Chondrocyte (in vitro differentiated cells): ENCODE measurements around the gene LYVE1. TPM values are rescaled to one million over a fixed set of nuclear protein-coding genes. Genes with fewer than 3 reads are reported as not detected.

ENCODE experiments used
- DNase-seq: peaks from one replicate; pipeline ENCODE4 v3.0.0; 2021; ENCODE audit warnings: mixed read lengths, low spot score
- H3K27ac Mint-ChIP-seq: one replicate; pipeline ENCODE4 v1.8.0; 2021; ENCODE audit warnings: mild to moderate bottlenecking, moderate library complexity, mixed read lengths; ENCODE audit not compliant: unreplicated experiment
- H3K27me3 Mint-ChIP-seq: 2 replicates; pipeline ENCODE4 v1.8.0; 2021; ENCODE audit warnings: low read depth, mixed read lengths
- H3K36me3 Mint-ChIP-seq: 2 replicates; pipeline ENCODE4 v1.8.0; 2021; ENCODE audit warnings: low read depth, mixed read lengths
- H3K4me1 Mint-ChIP-seq: 2 replicates; pipeline ENCODE4 v1.8.0; 2021; ENCODE audit warnings: low read depth, mild to moderate bottlenecking, mixed read lengths
- H3K4me3 Mint-ChIP-seq: one replicate; pipeline ENCODE4 v1.8.0; 2021; ENCODE audit warnings: mild to moderate bottlenecking, moderate library complexity, mixed read lengths; ENCODE audit not compliant: unreplicated experiment
- H3K9me3 Mint-ChIP-seq: 2 replicates; pipeline ENCODE4 v1.8.0; 2021; ENCODE audit warnings: low read depth, mixed read lengths
- CTCF ChIP-seq: fragments of 200-600 bp; sonication (generic); IDR thresholded peaks from 2 replicates; pipeline ENCODE4 v1.5.0; 2021; ENCODE audit warnings: antibody characterized with exemption, mild to moderate bottlenecking, moderate library complexity
- total RNA-seq: library from RNA; stranded (reverse); gene quantifications from 3 replicates; pipeline ENCODE4 v1.2.1, GENCODE V29; 2021

LYVE1 gene
- total RNA-seq, 1 donor from 2014 or later = 3.5 TPM

DNA sequence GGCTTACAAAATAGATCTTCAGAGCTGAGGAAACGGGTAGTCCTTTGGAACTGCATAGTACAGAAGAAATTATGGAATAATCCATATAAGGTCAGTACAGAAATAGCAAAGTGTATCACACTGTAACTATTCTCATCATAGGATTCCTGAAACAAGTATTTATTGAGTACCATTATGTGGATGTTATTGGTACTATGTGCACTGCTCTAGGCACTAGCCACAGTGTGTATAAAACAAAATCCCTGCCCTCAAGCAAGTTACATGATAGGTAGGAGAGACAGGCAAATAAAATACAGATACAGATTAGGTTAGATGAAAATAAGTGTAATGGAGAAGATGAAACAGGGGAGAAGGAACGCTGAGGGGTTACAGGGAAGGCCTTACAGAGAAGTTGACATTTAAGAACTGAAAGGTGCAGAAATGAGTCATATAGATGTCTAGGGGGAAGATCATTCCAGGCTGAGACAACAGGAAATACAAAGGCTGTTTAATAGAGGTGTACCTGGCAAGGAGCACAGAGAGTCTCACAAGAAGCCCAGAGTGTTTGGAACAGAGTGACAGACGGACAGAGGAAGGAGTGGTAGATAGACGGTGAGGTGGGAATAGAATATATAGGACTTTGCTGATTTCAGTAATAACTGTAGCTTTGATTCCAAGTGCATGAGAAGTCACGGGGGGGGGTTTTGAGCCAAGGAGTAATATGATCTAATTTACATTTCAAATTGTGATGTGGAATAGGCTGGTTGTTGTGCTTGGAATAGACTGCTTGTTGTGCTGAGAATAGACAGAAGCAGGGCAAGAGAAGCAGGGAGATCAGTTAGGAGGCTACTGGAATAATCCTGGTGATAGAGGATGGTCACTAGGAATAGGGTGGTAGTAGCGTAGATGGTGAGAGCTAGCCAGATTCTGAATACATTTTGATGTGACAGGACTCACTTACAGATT, 41.2 kb downstream of the LYVE1 start:
- no peak overlapping the region for H3K4me3 Mint-ChIP-seq
- peaks cover 19% of the 10 kb centered on the region for H3K36me3 Mint-ChIP-seq
- no peak for TF ChIP-seq CTCF
- DNase-seq = no peak
- no peaks in the 10 kb centered on the region for H3K27me3 Mint-ChIP-seq
- no peaks in the 10 kb centered on the region for H3K9me3 Mint-ChIP-seq
- H3K4me1 Mint-ChIP-seq = peaks cover 52% of the 10 kb centered on the region
- peak overlapping the region; percentile 82 for H3K27ac Mint-ChIP-seq

DNA sequence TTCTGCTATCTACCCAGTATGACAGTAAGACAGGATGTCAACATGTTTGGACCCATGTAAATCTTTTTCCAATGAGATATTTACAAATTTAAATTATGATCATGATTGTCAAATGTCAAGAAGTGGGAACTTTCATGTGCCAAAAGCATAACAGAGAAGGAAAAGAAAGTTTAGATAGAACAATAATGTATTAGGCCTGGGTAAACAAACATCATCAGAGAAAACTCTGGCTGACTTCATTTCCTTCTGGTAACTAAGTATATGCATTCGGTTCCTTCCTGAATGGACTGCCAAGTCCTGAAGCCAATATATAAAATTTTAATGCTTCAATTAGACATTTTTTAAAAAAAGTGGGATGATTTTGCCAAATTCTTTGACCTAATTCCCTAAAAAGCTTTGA, 44.0 kb downstream of the LYVE1 start:
- H3K4me1 Mint-ChIP-seq = peaks cover 35% of the 10 kb centered on the region
- H3K27ac Mint-ChIP-seq = no peak overlapping the region
- no peak for TF ChIP-seq CTCF
- H3K36me3 Mint-ChIP-seq = peaks cover 27% of the 10 kb centered on the region
- no peak for DNase-seq
- no peak overlapping the region for H3K4me3 Mint-ChIP-seq
- no peaks in the 10 kb centered on the region for H3K27me3 Mint-ChIP-seq
- H3K9me3 Mint-ChIP-seq = no peaks in the 10 kb centered on the region

DNA sequence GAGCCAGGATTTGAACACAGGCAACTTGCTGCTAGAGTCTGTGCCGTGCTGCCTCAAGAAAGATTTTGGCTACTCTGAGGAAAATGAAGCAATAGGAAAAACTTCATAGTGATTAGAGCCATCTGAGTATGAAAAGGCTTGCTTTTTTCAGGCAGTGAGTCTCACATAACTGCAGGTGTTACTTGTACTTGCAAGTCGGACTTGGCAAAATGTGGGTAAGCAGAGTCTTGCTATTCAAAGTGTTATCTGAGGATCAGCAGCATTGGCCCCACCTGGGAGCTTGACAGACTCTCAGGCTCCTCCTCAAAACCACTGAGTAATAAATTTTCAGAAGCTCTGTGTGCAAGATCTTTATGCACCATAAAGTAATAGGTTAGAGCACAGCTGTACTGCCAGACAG, 45.5 kb downstream of the LYVE1 start:
- Mint-ChIP-seq H3K9me3 (no peaks in the 10 kb centered on the region), H3K27ac (no peak overlapping the region), H3K27me3 (no peaks in the 10 kb centered on the region), H3K4me1 (peaks cover 27% of the 10 kb centered on the region), H3K36me3 (peaks cover 24% of the 10 kb centered on the region), H3K4me3 (no peak overlapping the region)
- no peak for DNase-seq
- no peak for TF ChIP-seq CTCF

- Mint-ChIP-seq H3K4me3 (no peak overlapping the region), H3K36me3 (peaks cover 24% of the 10 kb centered on the region), H3K4me1 (peaks cover 29% of the 10 kb centered on the region), H3K27ac (peak overlapping the region; percentile 1), H3K9me3 (no peaks in the 10 kb centered on the region), H3K27me3 (no peaks in the 10 kb centered on the region)
- no peak for DNase-seq
- no peak for TF ChIP-seq CTCF
These were observed 46.2 kb downstream of the LYVE1 start for GRCh38 chr11:10522276-10522675.

DNA sequence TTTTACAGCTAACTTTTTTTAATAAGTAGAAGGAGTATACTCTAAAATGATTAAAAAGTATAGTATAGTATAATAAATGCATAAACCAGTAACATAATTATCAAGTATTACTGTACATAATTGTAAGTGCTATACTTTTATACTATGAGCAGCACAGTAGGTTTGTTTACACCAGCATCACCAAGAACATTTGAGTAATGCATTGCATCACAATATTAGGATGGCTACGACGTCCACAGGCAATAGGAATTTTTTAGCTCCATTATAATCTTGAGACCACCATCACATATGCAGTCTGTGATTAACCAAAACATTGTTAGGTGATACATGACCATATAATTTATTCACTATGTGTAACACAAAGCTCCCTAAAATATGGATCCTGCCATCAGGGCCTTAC, 47.9 kb downstream of the LYVE1 start:
- TF ChIP-seq CTCF = no peak
- Mint-ChIP-seq H3K4me3 (no peak overlapping the region), H3K27ac (no peak overlapping the region), H3K36me3 (peaks cover 26% of the 10 kb centered on the region), H3K4me1 (peaks cover 16% of the 10 kb centered on the region), H3K27me3 (no peaks in the 10 kb centered on the region), H3K9me3 (no peaks in the 10 kb centered on the region)
- DNase-seq = no peak
